Dedifferentiated amniotic fluid mesenchymal stem cell (primary cell): ENCODE measurements around the gene PER1.
"Not testable (repeated sequence)": the region's sequence is repeated elsewhere in the genome, so short reads cannot be mapped to it uniquely, and the experiment has no call there.

ENCODE experiments used
- DNase-seq: peaks from one replicate; pipeline ENCODE4 v3.0.0-alpha.2; 2016; ENCODE audit errors: extremely low spot score

Gene PER1

DNA sequence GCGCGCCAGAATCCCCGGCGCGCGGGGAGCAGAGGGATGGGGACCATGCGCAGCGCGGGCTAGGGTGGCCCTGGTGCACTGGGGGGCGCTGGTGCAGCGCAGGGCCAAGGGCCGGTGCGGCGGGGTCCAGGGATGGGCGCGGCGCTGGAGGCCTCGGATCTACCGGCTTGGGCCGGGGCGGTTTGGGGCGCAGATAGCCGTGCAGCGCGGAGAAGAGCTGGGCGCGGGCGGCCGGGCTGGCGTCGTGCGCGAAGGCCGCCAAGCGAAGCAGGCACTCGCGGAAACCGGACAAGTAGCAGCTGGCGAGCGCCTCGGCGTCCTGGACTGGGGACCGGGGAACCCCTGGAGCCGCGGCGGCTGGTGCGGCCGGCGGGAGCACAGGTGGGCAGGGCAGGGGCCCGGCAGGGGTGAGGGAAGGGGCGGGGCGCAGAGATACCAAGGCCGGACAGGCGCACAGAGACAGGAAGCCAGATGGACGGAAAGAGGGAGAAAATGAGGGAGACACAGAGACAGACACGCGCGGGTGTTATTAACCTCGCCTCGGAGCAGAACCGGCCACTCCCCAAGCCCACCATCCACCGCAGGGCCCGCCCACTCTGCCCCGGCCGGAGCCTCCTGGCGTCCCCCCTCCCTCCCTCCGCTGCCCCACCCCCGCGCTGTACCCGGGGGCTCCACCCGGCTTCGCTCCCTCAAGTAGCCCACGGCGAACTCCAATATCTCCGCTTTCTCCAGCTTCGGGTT is 30.4 kb downstream of the PER1 start:
- DNase-seq: peak; percentile 25

DNA sequence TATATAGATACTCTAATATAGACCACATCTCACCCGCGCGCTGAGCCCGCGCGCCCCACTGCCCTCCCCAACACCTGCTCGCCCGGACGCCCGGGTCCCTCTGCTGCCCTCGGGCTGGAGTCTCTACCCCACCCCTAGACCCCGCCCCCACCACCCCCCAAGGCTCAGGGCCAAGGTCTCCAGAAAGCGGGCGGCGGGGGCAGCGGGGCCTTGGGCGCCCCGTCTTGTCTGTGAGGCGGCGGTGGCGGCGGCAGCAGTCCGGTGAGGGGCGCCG is 30.9 kb downstream of the PER1 start:
- DNase-seq: no peak

DNA sequence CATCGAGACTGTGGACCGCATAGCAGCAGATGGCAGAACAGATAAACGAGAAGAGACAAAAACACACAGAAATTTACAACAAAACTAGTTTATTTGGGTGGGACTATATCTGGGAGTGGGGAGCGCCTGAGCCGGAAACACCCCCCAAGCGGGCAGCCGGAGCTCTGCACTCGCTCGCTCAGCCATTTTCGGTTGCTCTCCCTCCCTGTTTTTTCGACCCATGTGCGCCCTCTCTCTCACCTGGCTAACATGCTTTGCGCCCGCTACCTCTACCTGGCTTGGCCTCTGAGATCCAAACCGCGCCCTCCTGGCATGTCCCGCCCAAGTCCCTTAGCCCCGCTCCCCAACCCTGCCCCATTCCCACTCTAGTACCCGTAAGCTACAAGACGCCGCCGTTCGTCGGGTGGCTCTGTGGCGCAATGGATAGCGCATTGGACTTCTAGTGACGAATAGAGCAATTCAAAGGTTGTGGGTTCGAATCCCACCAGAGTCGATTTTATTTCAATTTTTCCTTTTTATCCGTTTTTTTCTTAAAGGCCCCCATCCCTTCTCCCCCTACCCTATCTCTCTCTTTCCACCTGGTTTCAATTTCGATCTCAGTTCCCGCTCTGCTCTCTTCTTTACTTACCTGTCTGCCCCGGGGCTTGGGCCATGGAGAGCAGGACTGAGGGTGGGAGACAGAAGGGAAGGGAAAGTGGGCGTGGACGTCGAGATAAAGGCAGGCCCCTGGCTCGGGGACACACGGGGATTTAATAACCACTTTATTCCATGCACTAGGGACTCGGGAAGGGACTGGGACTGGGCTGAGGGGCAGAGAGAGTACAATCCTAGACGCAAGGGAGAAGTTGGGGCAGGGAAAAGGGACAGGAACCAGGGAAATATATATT is 31.4 kb downstream of the PER1 start:
- peak; percentile 73 for DNase-seq

DNA sequence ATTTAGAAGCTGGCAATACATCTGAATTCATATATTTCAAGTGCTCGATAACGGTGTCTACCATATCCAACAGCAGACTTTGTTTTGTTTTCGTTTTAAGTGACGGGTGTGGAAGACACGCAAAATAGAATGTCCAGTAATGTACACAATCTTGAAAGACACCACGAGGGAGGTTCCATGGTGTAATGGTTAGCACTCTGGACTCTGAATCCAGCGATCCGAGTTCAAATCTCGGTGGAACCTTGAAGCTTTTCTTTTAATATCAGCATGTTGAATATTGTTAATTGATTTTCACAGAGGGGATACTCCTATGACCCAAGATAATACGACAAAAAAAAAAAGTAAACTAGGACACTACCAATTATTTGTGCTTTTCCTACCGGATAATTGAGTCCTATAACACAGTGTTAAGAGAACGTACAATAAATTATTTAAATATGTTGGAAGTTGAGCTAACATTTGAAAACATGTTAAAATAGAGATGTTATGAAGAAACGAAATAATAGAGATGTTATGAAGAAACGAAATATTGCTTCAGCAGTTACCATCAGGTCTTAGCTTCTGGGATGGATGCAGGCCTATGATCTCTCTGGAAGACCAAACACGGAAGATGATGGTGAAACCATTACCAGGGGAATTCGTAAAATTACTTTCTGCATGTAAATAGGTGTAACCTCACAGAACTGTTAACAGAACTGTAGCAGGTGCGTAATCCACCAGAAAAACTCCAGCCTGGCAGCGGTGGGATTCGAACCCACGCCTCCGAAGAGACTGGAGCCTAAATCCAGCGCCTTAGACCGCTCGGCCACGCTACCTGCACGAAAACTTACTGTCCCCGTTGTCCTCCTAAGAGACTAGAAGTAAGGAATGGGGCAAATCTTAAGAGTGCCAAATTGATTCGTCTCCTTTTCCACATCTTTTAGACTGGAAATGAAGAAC is 32.4 kb downstream of the PER1 start:
- peak; percentile 93 for DNase-seq

DNA sequence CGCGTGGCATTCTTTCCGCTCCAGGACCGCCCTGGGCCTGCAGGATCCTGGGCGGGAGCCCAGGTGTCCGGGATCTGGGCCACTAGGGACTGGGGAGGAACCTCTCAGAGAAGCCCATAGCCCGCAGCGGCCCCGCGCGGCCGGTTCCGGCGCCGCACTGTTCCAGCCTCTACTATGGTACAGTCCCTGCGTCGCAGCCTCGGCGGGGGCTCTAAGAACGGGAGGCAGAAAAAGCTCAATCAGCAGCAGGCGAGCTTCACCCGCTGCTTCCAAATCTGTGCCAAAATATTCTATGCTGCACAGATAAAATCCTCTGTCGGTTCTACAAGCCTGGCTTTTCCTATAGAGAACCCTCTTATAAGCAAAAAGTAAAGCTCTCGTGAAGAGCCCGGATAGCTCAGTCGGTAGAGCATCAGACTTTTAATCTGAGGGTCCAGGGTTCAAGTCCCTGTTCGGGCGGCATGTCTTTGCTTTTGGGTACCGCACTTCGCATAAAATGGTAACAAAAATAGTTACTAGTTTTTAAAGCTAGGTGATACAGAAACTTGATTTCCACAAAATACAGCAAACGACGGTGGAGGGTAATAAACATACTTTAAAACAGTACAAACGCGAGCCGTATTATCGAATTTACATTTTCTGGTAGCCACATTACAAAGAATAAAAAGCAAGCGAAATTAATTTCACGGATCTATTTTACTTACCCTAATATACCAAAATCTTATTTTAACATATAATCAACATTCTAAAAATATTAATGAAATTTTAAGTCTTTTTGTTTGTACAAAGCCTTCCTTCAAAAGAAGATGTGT is 33.2 kb downstream of the PER1 start:
- DNase-seq: peak; percentile 86

DNA sequence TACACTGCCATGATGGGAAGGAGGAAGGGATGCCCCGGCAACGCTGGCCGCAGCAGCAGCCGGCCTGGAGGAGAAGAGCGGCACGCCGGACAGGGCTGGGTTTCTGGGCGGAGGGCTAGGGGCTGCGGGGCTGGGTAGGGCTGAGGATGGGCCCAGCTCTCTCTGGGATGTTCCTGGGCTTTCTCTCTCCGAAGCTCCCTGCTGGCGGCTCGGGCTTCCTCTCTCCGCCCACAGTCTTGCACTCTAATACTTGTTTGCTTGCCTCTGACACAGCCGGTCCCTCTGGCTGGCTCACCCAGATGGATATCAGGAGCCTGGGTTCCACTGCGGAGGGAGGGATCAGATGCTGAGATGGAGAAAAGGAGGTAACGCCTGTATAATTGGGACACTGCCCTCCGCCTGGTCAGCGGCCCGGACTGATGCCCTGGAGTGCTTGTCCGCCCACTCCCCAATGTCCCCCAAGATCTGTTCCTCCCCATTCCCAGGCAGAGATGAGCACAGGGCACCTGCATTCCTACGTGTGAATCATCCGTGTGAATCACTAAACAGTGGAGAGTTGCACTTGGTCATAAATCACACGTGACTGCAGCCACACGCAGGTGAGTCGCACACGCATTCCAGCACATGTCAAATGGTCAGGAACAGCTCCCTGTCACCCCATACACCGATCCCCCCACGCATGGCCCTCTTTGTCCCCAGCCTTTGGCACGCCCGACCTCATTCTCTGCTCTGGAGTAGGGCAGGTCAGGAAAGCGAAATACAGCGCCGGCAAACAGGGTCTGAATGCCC is 34.0 kb downstream of the PER1 start, which contains the start of gene ALOXE3:
TSS of gene ALOXE3 (minus strand) at position 535 of the 789 bp plus-strand sequence. CDS start at position 11, 524 bp downstream.
- DNase-seq: peak; percentile 49

DNA sequence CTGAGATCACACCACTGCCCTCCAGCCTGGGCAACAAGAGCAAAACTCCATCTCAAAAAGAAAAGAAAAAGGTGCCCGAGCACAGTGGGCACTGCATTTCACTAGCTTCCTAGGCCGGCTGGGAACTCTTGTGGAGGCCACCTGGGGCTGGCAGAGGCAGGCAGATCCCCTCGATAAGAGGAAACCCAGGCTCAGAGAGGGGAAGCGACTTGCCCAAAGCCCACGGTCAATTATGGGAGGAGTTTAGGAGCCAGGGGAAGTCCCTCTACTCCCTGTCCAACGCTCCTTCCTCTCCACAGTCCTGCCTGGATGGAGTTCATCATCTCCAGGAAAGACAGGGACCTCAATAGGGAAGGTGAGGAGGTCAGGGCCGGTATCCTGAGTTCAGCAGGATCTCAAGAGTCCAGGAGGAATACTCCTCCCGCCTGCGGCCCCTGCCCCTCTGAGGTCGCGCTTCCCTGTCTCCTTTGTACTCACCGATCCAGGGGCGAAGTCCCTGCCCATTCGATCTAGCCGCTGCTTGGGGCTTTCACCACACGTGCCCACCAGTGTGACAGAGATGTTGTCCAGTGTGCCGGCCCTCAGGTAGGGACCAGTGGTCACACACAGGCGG is 34.7 kb downstream of the PER1 start:
- DNase-seq: no peak

DNA sequence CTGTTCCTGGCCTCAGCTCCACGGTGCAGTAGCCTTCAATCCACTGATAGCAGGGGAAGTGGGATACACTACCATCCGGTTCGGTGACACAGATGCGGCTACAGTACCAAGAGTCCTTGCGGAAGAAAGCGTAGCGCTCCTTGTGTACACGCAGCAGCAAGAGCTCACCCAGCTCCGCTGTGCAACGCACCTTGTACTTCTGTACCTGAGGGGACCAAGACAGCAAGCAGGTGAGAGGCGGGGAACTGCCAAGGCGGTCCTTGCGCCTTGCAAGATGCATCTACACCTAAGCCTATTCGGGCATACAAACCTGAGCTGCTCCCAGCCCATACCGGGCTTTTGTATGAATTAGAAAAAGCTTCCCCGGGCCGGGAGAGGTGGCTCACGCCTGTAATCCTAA is 35.4 kb downstream of the PER1 start:
- DNase-seq: no peak

DNA sequence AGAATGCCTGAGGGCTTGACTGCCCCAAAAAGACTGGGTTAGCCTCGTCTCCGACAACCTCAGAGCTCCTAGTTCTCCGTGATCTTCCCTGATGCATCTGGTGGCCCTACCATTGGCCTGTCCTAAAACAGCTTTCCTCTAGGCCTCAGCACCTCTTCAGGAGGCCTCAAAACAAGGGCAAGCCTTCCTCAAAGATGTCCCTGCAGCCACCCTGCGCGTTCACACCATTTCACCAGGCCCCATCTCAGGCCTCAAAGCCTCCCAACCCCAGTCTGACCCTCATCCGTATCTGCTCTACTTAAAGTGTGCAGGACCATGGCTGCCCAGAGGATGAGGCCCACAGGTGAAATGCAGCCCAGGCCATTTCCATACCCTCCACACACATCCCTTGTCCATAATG is 41.3 kb downstream of the PER1 start:
- no peak for DNase-seq

DNA sequence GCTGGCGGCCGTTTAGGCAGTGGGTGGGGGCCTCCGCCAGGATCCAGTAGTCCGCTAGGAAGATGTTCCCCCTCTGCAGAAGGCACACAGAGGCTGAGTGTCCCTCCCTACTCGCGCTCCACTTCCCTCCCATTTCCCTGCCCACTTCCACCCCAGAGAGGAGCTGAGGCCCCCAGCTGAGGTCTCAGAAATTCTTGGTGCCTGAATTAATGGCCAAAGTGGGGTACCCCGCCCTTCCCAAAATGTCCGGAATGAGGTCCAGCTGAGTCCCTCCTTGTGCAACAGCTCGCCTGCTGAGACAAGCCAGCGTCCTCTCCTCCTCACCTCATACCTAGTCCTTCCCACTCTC is 41.8 kb downstream of the PER1 start:
- DNase-seq: no peak

DNA sequence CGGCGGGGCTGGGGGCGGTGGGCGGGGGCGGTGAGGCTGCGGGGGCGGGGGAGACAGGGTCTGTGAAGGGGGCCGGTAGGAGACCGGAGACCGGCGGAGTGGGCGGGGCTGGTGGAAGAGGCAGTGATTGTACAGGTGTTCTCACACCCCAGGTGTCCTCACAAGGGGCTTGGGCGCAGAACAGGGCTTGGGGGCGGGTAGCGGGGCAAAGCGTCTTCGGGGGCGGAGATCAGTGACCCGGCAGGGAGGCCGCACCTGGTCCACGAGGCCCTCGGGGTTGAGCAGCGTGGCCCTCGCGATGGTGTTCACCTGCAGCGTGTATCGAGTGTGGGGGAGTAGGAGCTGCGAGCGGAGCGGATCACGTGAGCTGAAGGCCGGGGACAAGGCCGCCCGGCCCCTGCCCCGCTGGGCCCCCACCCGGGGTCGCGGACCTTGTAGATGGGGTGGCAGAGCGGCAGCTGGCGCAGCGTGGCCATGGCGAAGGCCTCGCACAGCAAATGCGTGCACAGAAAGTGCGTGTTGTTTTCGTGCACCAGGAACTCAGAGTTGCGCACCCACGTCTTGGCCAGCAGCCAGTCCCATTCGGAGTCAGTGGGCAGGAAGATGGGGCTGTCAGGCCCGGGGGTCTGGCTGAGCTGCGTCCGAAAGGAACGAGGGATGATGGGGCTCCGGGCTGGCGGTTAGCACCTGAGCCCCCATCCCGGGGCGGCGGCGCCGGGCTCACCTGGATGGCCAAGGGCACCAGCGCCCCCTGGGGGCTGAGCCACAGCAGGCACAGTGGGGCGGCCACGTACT is 42.3 kb downstream of the PER1 start:
- no peak for DNase-seq

DNA sequence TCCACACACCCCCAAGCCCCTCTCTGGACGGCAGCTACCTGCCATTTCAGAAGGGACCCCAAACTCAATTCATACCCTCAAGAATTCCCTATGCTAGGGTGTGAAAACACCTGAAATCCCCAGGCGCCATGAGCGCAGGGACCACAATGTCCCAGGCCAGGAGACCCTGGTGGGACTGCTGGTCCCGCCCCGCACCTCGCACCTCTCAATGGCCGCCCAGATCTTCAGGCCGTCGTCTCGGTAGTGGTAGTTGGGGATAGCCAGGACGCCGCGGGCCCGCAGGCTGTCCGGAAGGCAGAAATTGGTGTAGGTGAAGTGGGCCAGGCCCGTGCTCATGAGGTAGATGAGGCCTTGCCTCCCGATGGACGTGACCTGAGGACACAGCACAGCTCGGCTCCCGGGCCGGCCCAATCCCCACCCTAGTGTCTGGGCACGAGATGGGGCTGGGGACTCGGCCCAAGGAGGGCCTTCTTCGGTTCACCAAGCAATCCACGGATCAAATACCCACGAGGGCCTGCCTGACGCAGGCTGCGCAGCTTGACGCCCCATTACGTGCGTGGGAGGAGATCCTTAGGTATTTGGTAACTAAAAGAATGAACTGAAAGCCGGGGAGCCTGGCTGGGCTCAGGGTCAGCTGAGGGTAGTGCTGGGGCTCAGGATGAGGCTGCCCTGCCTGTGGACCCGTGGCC is 43.1 kb downstream of the PER1 start:
- no peak for DNase-seq

DNA sequence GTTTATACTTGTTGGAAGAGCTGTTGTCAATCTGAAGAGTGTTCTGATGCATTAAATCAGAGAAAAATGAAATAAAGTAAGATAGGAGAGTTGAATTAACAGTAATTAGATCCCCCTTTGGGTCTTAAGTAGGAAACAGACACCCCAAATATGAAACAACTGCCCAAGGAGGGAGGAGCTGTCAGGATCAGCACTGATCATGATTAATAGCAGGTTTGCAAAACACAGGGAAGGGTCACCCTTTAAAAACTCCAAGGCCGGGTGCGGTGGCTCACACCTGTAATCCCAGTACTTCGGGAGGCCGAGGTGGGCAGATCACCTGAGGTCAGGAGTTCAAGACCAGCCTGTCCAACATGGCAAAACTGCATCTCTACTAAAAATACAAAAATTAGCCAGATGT is 45.2 kb downstream of the PER1 start:
- not testable (repeated sequence) for DNase-seq

DNA sequence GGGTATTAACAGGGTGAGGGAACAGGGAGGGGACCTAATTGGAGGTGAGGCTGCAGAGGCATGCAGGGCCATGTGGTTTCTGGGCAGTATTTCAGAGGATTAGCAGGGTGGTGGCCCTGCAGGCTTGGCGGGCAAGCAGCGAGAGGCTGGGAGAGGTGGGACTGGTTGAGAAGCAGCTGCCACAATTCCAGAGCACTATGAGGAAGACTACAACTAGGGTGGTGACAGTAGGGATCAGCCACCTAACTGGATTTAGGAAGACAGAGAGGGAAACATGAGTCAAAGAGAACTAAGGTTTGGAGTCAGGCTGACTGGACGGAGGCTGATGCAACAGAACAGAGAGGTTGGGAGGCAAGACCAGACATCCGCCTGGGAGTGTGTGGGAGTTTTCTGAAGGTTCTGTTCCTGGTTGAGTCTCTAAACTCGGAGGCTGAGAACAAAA is 46.2 kb downstream of the PER1 start:
- DNase-seq: no peak

DNA sequence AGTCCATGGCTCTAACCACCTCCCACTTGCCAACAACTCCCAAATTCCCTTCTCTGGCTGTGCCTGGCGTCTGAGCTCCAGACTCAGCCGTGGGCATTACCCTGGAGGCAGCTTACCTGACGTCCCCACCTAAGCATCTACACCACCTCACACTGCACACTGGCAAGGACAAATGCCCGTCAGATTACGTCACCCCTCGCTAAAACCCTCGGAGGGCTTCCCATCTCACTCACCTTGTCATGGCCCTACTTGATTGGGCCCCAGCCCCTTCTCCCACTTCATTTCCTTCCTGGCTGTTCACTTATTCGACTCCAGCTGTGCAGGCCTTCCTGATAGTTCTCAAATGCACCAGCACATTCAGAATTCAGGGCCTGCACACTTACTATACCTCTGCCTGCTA is 47.3 kb downstream of the PER1 start:
- DNase-seq: no peak

DNA sequence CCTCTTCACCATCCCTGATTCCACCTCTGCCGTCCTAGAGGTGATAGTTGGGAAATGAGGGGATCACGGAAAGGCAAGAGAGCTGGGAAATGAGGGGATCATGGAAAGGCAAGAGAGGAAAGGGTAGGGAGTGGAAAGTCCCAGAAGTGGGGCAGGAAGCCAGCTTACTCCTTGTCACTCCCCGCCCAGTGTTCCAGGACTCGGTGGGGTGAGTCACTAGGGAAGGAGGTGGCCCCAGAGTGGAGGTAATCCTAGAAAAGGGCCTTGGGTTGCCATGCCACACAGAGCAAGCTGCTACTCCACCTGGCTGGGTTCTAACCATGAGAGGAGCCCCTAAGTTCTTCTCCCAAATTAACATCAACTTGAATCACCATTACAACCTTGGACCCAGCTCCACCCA is 48.7 kb downstream of the PER1 start:
- DNase-seq: no peak

DNA sequence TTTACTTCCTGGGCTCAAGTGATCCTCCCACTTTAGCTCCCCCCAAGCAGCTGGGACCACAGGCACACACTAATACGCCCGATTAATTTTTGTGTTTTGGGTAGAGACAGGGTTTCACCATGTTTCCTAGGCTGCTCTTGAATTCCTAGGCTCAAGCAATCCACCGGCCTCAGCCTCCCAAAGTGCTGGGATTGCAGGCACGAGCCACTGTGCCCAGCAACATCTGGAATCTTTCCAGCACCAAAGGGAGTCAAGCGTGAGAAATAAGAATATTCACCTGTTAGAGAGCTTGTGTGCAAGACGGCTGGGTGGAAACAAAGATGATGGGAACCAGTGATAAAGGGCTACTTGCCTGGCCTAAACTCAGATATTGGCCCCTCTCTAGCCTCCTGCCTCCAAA is 50.5 kb downstream of the PER1 start:
- DNase-seq: no peak

DNA sequence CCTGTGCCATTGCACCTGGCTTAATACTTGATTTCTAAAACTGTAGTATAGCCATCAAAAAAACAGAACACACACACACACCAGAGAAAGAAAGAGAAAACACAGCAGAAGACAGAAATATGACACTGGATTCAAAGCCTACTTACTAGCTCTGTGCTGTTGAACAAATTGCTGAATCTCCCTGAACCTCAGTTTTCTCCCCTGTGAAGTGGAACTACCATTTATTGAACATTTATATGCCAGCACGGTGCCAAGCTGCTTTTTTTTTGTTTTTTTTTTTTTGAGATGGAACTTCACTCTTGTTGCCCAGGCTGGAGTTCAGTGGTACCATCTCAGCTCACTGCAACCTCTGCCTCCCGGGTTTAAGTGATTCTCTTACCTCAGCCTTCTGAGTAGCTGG is 51.4 kb downstream of the PER1 start:
- no peak for DNase-seq

DNA sequence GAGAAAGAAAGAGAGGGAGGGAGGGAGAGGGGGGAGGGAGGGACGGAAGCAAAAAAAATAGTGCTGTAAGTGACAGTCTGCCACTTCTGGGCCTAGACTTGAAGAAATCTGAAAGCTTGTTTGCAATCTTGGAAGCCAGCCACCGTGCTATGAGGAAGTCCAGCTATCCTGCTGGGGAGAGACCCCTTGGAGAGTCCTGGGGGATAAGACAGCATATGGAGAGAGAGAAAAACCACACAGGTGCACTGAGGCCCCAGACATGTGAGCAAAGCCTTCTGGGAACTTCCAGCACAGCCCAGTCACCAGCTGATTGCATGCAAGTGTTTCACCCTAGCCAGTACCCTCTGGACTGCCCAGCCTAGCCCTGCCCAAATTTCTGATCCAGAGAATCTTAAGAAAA is 52.1 kb downstream of the PER1 start:
- DNase-seq: no peak
